Uterus (tissue), 4 donors: ENCODE data around the gene RRP36. TPM values are rescaled to one million over a fixed set of nuclear protein-coding genes. Genes with fewer than 3 reads are reported as not detected.
A peak's percentile ranks its signal among the peaks of the same experiment; 100 is the strongest.

Experiments used
- DNase-seq, 2 donors: peaks; one replicate each; pipeline ENCODE4 v3.0.0-alpha.2; 2019 to 2020
- H3K27ac ChIP-seq, 2 donors: fragments of 200-600 bp; sonication (generic); 1 replicate in 1 of 2; 2 replicates in 1 of 2; pipeline ENCODE4 v1.5.1; 2016 to 2018
- H3K27me3 ChIP-seq, 2 donors: fragments of 200-600 bp; sonication (generic); one replicate each; pipeline ENCODE4 v1.5.1; 2018 to 2019; ENCODE audit warnings: control low read depth in 1 of 2
- H3K36me3 ChIP-seq, 2 donors: fragments of 200-600 bp; sonication (generic); one replicate each; pipeline ENCODE4 v1.5.1; 2019; ENCODE audit warnings: control low read depth in 1 of 2
- H3K4me1 ChIP-seq, 2 donors: fragments of 200-600 bp; sonication (generic); one replicate each; pipeline ENCODE4 v1.5.1; 2018 to 2019; ENCODE audit warnings: control low read depth in 1 of 2
- H3K4me3 ChIP-seq, 2 donors: fragments of 200-600 bp; sonication (generic); 1 replicate in 1 of 2; 2 replicates in 1 of 2; pipeline ENCODE4 v1.5.1; 2018 to 2019; ENCODE audit warnings: mild to moderate bottlenecking in 1 of 2
- H3K9me3 ChIP-seq, 2 donors: fragments of 200-600 bp; sonication (generic); one replicate each; pipeline ENCODE4 v1.5.1; 2019; ENCODE audit warnings: control low read depth in 1 of 2
- POLR2A ChIP-seq, 2 donors: fragments of 450-650 bp; IDR thresholded peaks; one replicate each; pipeline ENCODE4 v1.6.1; 2016; ENCODE audit warnings: antibody characterized with exemption in 2 of 2, mild to moderate bottlenecking in 1 of 2, moderate library complexity in 1 of 2
- intact Hi-C: fragments of 100-400 bp; cut with DNase I; formaldehyde crosslinking; loops from one replicate; pipeline ENCODE4 v1.15.1; 2023; ENCODE audit warnings: low total_unique reads
- total RNA-seq, 4 donors: library from RNA; depleted of rRNA in 3 of 4; stranded (reverse); fragments of >200 nt in 3 of 4; gene quantifications; one replicate each; pipeline versions ENCODE4 v1.1.0 to v1.2.4, GENCODE V29; 2014 to 2023
- TF ChIP-seq, protein P1 (sequence below), 4 experiments: fragments of 200-600 bp in 2 of 4; fragments of 450-650 bp in 2 of 4; sonication (generic) in 2 of 4; IDR thresholded peaks; one replicate each; pipeline ENCODE4 v1.5.1; 2016 to 2019; ENCODE audit warnings: antibody characterized with exemption in 4 of 4, mild to moderate bottlenecking in 2 of 4, moderate library complexity in 1 of 4
- donor health status: DM: yes; HTN: yes; CAD: no.

The RRP36 gene
- total RNA-seq, 4 donors from 2014 or later = 30.5 to 57.2 (median 45.9) TPM

DNA sequence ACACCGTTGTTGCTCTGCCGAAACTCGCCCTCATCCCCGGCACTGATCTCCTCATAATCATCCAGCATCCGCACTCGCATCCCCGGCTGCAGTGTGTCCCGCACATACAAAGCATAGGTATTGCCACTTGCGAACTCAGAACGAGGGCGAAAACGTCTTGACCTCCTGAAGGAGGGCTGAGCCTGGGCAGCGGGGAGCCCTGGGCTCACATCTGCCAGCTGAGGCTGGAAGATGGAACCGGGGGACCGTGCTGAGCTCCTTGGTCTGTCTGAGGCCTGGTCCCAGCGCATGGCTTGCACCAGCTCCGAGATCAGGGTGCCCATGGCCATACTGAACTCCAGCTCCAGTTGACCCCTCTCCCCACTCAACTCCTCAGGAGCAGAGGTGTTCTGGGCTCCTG, 29.6 kb downstream of the RRP36 start:
- Histone ChIP-seq H3K9me3 (no peaks in the 10 kb centered on the region), H3K4me1 (peaks cover 0 to 4% of the 10 kb centered on the region in 2 donors), H3K4me3 (no peak overlapping the region), H3K27me3 (no peaks in the 10 kb centered on the region), H3K36me3 (no peaks in the 10 kb centered on the region), H3K27ac (no peak overlapping the region)
- DNase-seq = no peak
- no peak for TF ChIP-seq POLR2A (IDR thresholded peaks at IDR 0.05)
- TF ChIP-seq, protein P1, sequence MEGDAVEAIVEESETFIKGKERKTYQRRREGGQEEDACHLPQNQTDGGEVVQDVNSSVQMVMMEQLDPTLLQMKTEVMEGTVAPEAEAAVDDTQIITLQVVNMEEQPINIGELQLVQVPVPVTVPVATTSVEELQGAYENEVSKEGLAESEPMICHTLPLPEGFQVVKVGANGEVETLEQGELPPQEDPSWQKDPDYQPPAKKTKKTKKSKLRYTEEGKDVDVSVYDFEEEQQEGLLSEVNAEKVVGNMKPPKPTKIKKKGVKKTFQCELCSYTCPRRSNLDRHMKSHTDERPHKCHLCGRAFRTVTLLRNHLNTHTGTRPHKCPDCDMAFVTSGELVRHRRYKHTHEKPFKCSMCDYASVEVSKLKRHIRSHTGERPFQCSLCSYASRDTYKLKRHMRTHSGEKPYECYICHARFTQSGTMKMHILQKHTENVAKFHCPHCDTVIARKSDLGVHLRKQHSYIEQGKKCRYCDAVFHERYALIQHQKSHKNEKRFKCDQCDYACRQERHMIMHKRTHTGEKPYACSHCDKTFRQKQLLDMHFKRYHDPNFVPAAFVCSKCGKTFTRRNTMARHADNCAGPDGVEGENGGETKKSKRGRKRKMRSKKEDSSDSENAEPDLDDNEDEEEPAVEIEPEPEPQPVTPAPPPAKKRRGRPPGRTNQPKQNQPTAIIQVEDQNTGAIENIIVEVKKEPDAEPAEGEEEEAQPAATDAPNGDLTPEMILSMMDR (IDR thresholded peaks at IDR 0.05) = no peak
- intact Hi-C loops = no loop called here

DNA sequence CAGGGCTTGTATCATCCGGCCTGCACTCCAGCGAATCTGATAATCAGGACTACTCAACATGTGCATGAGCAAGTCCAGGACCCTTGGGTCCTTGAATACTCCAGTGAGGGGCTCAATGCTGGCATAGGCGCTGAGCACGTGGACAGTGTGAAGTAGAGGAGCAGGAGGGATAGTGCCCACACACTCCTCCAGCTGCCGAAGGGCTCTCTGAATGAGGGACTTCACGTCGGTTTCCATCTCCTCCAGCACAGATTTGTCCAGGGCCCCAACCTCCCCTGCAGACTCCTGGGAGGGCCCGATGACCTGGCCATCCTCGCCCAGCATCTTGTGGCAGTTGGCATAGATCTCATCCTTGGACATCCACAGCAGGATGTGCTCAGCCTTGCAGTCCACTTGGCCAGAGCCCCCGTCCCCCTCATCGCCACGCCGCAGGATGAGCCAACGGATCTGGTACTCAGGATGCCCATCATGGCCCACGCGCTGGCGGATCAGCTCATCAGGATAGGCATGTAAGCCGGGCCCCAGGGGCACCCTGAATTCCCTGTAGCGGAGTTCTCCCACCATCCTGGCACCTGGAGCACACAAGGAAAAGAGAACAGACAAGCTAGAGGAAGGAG, 30.9 kb downstream of the RRP36 start:
- Histone ChIP-seq H3K27me3 (no peaks in the 10 kb centered on the region), H3K36me3 (no peaks in the 10 kb centered on the region), H3K9me3 (no peaks in the 10 kb centered on the region), H3K4me3 (no peak overlapping the region), H3K27ac (peak overlapping the region; percentile 92 to 97), H3K4me1 (peaks cover 0 to 4% of the 10 kb centered on the region in 2 donors)
- peak in 1 of 2 donors; percentile 34 for DNase-seq
- intact Hi-C loops = no loop called here
- TF ChIP-seq, protein P1 (IDR thresholded peaks at IDR 0.05) = no peak
- TF ChIP-seq POLR2A (IDR thresholded peaks at IDR 0.05) = no peak

DNA sequence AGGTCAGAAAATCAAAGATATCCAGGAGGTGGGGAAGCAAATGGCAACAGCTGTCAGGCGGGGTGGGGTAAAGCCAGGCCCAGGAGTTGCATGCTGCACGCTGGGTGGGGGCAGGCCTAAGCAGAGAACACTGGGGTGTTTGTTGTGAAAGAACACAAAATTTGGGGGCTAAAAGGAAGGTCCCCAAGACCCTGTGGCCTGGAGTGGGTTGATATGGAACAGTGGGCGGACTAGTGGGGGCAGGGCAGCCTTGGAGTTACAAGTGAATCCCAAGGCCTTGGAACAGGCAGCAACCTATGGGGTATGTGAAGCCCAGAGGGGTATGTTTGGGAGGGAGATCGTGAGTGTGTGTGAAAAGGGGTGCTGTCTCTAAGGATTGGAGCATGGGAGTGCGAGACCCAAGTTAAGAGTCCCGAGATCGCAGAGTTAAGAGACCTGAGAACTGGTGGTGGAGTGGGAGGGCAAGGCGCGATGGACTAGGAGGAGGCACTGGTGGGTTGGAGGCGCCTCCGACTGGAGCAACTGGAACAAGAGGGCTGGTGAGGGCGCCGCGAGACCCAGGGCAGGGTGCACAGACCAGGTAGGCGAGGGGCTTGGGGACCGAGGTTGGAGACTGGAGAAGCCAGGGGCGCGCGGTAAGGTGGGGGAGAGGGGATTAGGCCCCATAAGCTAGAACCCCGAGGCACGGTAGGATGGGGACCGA, 31.6 kb downstream of the RRP36 start:
- Histone ChIP-seq H3K4me1 (peaks cover 0 to 6% of the 10 kb centered on the region in 2 donors), H3K9me3 (no peaks in the 10 kb centered on the region), H3K27ac (peak overlapping the region; percentile 92 to 97), H3K36me3 (no peaks in the 10 kb centered on the region), H3K4me3 (peak overlapping the region; percentile 72 to 79), H3K27me3 (no peaks in the 10 kb centered on the region)
- no peak for TF ChIP-seq POLR2A (IDR thresholded peaks at IDR 0.05)
- TF ChIP-seq, protein P1 (IDR thresholded peaks at IDR 0.05) = no peak
- intact Hi-C loops = no loop called here
- peak in 1 of 2 donors; percentile 27 for DNase-seq

DNA sequence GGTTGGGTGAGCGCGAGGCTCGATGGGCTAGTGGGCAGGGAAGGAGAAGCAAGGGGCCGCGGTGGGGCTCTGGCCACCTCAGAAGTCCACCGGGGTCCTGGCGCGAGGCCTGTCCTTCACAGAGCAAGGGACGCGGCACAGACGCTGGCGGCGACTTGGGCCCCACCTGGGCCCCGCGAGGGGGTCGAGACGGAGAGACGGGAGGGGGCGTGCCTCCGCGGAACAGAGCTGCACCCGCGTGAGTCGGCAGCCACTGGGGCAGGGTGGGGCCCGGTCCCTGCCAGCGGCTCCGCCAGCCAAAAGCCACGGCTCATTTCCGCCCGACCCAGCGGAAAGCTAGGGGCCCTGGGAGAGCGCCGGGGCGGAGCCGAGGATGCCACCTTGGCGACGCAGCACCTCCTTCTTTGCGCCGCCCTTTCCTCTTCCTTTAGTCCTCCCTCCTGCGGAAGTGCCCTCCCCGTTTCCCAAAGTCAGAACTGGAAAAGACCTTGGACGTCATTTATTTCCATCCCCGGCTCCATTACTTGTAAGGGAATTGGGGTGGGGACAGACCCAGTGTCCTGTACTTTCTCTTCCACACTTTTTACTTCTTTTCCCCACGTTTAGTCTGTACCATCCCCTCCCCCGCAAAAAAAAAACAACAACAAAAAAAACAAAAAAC, 32.3 kb downstream of the RRP36 start, which contains the start of gene CUL7:
Gene CUL7, minus strand, starts transcription at position 307 of the 661 bp plus-strand sequence. CDS start 1,063 bp downstream, outside the sequence.
- intact Hi-C loops = no loop called here
- Histone ChIP-seq H3K36me3 (no peaks in the 10 kb centered on the region), H3K9me3 (no peaks in the 10 kb centered on the region), H3K27ac (peak within 1 kb of the TSS; percentile 92 to 97), H3K27me3 (no peaks in the 10 kb centered on the region), H3K4me1 (peaks cover 0 to 13% of the 10 kb centered on the region in 2 donors), H3K4me3 (peak within 1 kb of the TSS; percentile 72 to 79)
- peak; percentile 93 for DNase-seq
- TF ChIP-seq, protein P1 (IDR thresholded peaks at IDR 0.05) = peak in 2 of 4 experiments; percentile 28 to 32
- peak; percentile 57 to 82 for TF ChIP-seq POLR2A (IDR thresholded peaks at IDR 0.05)
